Fibroblast of pulmonary artery (primary cell): ENCODE data around the gene CDHR1.

ENCODE experiments used
- DNase-seq: peaks from one replicate; pipeline ENCODE4 v3.0.0-alpha.2; 2010; ENCODE audit warnings: low read depth
- H3K4me3 ChIP-seq: replicated peaks from 2 replicates; pipeline ENCODE4 v1.5.1; 2011; ENCODE audit warnings: low read depth, mild to moderate bottlenecking, control low read depth, low read length, moderate library complexity
- CTCF ChIP-seq: IDR thresholded peaks from 2 replicates; pipeline ENCODE4 v1.5.1; 2011; ENCODE audit warnings: mild to moderate bottlenecking, control low read depth, low read length, inconsistent platforms; ENCODE audit errors: missing control alignments

The CDHR1 gene

GRCh38 chr10:84236807-84237198 lies 42.5 kb downstream of the CDHR1 start:
- no peak for TF ChIP-seq CTCF
- no peak for DNase-seq

DNA sequence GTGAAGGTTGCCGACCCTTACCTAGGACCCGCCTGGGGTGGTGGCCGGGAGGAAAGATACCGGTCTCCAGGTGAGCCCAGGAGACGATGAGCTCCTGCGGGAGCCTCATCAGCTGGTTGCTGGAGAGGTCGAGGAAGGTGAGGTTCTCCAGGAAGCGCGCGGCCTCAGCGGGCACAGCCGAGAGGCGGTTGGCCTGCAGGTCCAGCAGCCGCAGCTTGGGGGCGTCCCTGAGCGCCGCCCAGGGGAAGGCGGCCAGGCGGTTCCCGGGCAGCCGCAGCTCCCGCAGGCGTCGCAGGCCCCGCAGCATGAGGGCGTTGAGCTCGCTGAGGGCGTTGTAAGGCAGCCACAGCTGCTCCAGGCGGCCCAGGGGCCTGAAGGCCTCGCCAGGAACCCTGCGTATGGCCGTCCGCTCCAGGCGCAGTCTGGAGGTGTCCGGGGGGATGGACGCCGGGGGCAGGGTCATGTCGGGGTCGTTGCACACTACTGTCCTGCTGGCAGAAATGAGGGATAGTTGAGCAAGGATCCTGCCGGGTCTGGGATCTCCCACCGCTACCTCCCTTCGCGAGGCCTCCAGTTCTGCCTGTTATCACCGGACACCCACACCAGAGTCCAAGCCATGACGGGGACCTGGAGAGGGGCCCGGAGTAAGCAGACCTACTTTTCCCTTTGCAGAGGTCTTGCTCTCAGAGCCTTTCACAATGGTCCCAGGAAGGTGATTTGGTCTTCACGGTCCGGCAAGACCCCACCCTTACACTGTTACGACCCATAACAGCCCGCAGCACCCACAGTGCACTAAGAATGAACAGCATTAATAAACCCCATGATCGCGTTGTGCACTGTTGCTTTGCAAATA lies 43.1 kb downstream of the CDHR1 start:
- TF ChIP-seq CTCF: no peak
- DNase-seq: no peak
- no peak overlapping the region for H3K4me3 ChIP-seq

More at GRCh38 chr10:84236807-84237198, 42.5 kb downstream of the CDHR1 start:
- no peak overlapping the region for H3K4me3 ChIP-seq

DNA sequence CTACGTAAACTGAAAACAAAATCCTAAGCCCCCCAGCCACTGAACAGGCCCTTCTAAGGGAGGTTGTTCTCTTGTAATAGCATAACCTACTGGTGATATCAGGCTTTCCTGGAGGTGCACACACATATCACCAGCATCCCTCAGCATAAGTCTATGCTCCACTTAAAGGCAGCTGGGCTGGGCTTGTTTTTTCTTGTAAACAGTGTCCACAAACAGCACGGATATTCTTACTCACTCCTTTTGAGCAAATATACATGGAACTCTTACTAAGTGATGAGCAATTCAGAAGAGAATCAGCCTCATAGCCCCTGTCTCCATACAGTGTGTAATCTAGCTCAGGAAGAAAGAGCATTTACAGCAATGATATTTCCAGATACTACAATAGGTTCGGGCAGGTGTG lies 44.6 kb downstream of the CDHR1 start:
- no peak for TF ChIP-seq CTCF
- no peak for DNase-seq
- H3K4me3 ChIP-seq: no peak overlapping the region

DNA sequence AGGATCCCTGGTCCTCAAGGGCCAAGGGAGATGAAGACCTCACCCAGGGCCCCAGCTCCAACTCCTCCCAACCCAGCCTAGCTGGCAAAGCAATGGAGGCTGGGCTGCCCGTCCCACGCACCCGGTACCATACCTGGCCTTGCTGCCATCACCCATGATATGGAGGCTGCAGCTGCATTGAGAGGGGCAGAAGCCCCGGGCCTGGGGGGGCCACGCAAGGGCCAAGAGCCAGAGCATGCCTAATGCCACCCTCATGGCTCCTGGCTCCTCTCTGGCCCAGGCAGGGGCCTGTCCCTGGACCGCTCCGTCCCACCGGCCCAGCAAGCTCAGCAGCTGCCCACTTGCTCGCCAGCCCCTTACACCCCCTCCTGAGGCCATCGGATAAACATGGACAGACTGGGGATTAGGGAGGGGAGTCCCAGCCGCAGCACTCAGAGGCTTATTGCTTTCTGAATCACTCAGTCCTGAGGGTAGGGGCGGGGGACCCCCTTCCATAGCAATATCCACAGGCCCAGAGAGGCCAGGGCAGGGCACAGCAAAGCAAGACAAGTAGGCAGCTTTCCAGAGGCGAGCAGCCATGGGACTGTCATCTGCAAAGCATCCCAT lies 47.0 kb downstream of the CDHR1 start, which contains the start of gene LRIT1:
TSS of gene LRIT1 (minus strand) at position 362 of the 606 bp plus-strand sequence. CDS start at position 255, 107 bp downstream.
- no peak for TF ChIP-seq CTCF
- H3K4me3 ChIP-seq: no peak within 1 kb of the TSS
- DNase-seq: no peak

GRCh38 chr10:84243759-84244158 lies 49.4 kb downstream of the CDHR1 start:
- TF ChIP-seq CTCF: no peak
- no peak overlapping the region for H3K4me3 ChIP-seq
- DNase-seq: no peak

GRCh38 chr10:84244651-84245270 lies 50.4 kb downstream of the CDHR1 start, which contains the start of gene RGR:
Gene RGR, plus strand, starts transcription at chr10:84245053. Its CDS starts 38 bp downstream, at chr10:84245091.
- H3K4me3 ChIP-seq: no peak within 1 kb of the TSS
- TF ChIP-seq CTCF: no peak
- DNase-seq: no peak
